ENCODE data around the gene TMEM218.

Gene TMEM218

DNA sequence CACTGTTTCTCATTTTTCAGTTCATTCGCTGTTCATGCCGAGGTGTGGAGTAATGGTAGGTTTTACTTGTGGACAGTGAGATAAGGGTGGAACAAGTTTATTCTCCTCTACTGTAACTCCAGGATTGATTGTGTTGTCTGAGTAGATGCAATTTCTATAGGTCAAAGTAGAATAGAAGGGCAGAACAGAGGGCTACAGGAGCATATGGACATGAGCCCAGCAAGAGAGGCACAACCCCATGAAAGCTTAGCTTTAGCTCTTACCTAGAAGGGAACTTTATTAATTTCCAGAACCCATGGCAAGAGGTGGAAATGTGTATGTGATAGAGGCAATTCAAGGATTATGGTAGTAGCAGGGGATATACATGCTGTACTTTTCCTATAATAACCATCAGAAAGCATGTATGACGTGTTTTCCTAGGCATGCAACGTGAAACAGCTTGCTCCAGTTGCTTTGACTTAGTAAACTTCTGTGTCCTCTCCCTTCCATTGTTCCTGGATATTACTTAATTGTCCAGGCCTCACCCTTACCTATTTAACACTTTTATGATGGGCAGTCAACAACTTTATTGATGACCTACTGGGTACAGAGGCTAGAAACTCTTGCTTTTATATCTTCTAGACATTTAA is 62.1 kb downstream of the TMEM218 start:
- DNase-seq, result no peak
